Metanephros (tissue), 2 donors: ENCODE data around the gene TOGARAM2. TPM values are rescaled to one million over a fixed set of nuclear protein-coding genes. Genes with fewer than 3 reads are reported as not detected.

Source experiments
- small RNA-seq: library from RNA; depleted of rRNA; stranded (forward); fragments of <200 nt; gene quantifications from one replicate; pipeline ENCODE3, GENCODE V24; 2014; ENCODE audit warnings: low replicate concordance
- total RNA-seq: library from RNA; depleted of rRNA; stranded (reverse); fragments of >200 nt; gene quantifications from one replicate; pipeline ENCODE4 v1.2.3, GENCODE V29; 2014

TOGARAM2 gene
- total RNA-seq, result 0.53 TPM

GRCh38 chr2:28981016-28981441 is at the start of gene TOGARAM2:
Gene TOGARAM2 (plus strand): TSS chr2:28981298. CDS start chr2:28994835, 13,537 bp downstream.

GRCh38 chr2:29074411-29074810 is 93.3 kb downstream of the TOGARAM2 start, which contains the start of gene PCARE:
Gene PCARE (minus strand): TSS chr2:29074523. CDS start chr2:29074261, 262 bp downstream.

Small RNAs within 50 kb of the gene (small RNA-seq; reads per million reads assigned to genes)
- not detected for gene RF00019

Other genes starting within 250 kb of the TOGARAM2 start
- 180 TPM for gene PPP1CB, start 229.5 kb upstream of the TOGARAM2 start, total RNA-seq
- gene SPDYA, start 170.5 kb upstream of the TOGARAM2 start, total RNA-seq, result 2.3 TPM
- 25.0 TPM for gene TRMT61B, start 111.0 kb upstream of the TOGARAM2 start, total RNA-seq
- gene WDR43, start 86.6 kb upstream of the TOGARAM2 start, total RNA-seq, result 39.8 TPM
- gene PCARE, start 93.2 kb downstream of the TOGARAM2 start, total RNA-seq, result 0.18 TPM
- gene CLIP4, start 134.1 kb downstream of the TOGARAM2 start, total RNA-seq, result 24.2 TPM